Endothelial cell of umbilical vein (primary cell): Measurements from ENCODE around the gene PRMT7. TPM values are rescaled to one million over a fixed set of nuclear protein-coding genes. Genes with fewer than 3 reads are reported as not detected.

Source experiments
- BruUV-seq: library from RNA; stranded (reverse); fragments of 400-500 nt; replicated peaks from 2 replicates; lab custom pipeline; 2021; lab: Mats Ljungman, UMichigan
- CTCF ChIA-PET: fragments of 300-600, 350-600 bp; sonication (Branson Sonifier 250); formaldehyde crosslinking; loops from one replicate; lab custom pipeline; 2021; ENCODE audit warnings: antibody characterized with exemption, inconsistent platforms; lab: Charles Lee
- POLR2A ChIA-PET: fragments of 300-600, 350-600 bp; sonication (Branson Sonifier 250); formaldehyde crosslinking; loops from one replicate; lab custom pipeline; 2021; ENCODE audit warnings: antibody characterized with exemption, inconsistent platforms; lab: Charles Lee
- DNase-seq: peaks from one replicate; pipeline ENCODE4 v3.0.0-alpha.2; 2011; ENCODE audit warnings: low read depth, low spot score
- FAIRE-seq: peaks from 2 replicates; lab custom pipeline; 2011; peaks lifted over from hg19 to GRCh38; lab: Jason Lieb, UNC
- H2AFZ ChIP-seq: 2 replicates; pipeline ENCODE4 v1.6.0; 2012; ENCODE audit warnings: low read depth, low read length, control low read depth, inconsistent platforms
- H3K27ac ChIP-seq: 2 replicates; pipeline ENCODE4 v1.5.1; 2011; ENCODE audit warnings: low read depth, mild to moderate bottlenecking, control low read depth, low read length, moderate library complexity; ENCODE audit not compliant: insufficient read depth
- H3K27me3 ChIP-seq, 2 experiments: 2 replicates each; pipeline versions ENCODE4 v1.6.0 to v1.6.1; 2011; ENCODE audit warnings: low read length in 2 of 2, mixed read lengths in 1 of 2; ENCODE audit not compliant: control insufficient read depth in 2 of 2, insufficient read depth in 2 of 2
- H3K36me3 ChIP-seq, 2 experiments: 2 replicates in 1 of 2; 3 replicates in 1 of 2; pipeline ENCODE4 v1.5.1; 2011; ENCODE audit warnings: low read length in 2 of 2, mild to moderate bottlenecking in 1 of 2, moderate library complexity in 1 of 2; ENCODE audit not compliant: control insufficient read depth in 2 of 2, insufficient read depth in 2 of 2; ENCODE audit errors: extremely low read depth in 1 of 2
- H3K4me1 ChIP-seq: 3 replicates; pipeline ENCODE4 v1.5.1; 2011; ENCODE audit warnings: mild to moderate bottlenecking, low read length; ENCODE audit not compliant: control insufficient read depth, insufficient read depth; ENCODE audit errors: extremely low read depth
- H3K4me2 ChIP-seq: 2 replicates; pipeline ENCODE4 v1.6.1; 2011; ENCODE audit warnings: low read length, control low read depth, mixed read lengths; ENCODE audit not compliant: insufficient read depth
- H3K4me3 ChIP-seq, 3 experiments: fragments of 200-600 bp in 1 of 3; sonication (generic), shearing (Covaris generic) in 1 of 3; replicated peaks in 1 of 3; 2 replicates each; pipeline ENCODE4 v1.5.1; 2011 to 2016; ENCODE audit warnings: control low read depth in 3 of 3, low read length in 3 of 3, mild to moderate bottlenecking in 2 of 3, inconsistent platforms in 1 of 3, low read depth in 1 of 3, moderate library complexity in 1 of 3; ENCODE audit not compliant: insufficient read depth in 1 of 3
- H3K79me2 ChIP-seq: 2 replicates; pipeline ENCODE4 v1.6.0; 2012; ENCODE audit warnings: low read length, inconsistent platforms; ENCODE audit not compliant: control insufficient read depth, insufficient read depth
- H3K9ac ChIP-seq: replicated peaks from 2 replicates; pipeline ENCODE3; 2011; ENCODE audit warnings: low read length, control low read depth; ENCODE audit not compliant: insufficient read depth; ENCODE audit errors: extremely low read depth
- H3K9me1 ChIP-seq: replicated peaks from 3 replicates; pipeline ENCODE4 v1.6.0; 2011; ENCODE audit warnings: mild to moderate bottlenecking, low read length; ENCODE audit not compliant: control insufficient read depth, insufficient read depth; ENCODE audit errors: extremely low read depth
- H3K9me3 ChIP-seq: replicated peaks from 2 replicates; pipeline ENCODE4 v1.5.1; 2012; ENCODE audit warnings: low read length, inconsistent platforms; ENCODE audit not compliant: control insufficient read depth, insufficient read depth
- H4K20me1 ChIP-seq: replicated peaks from 2 replicates; pipeline ENCODE3; 2011; ENCODE audit warnings: mild to moderate bottlenecking, low read length; ENCODE audit not compliant: control insufficient read depth, insufficient read depth; ENCODE audit errors: extremely low read depth
- EZH2 ChIP-seq: IDR thresholded peaks from 2 replicates; pipeline ENCODE4 v1.6.1; 2012; ENCODE audit warnings: borderline replicate concordance, low read depth, mild to moderate bottlenecking, moderate library complexity, low read length, inconsistent platforms; ENCODE audit not compliant: severe bottlenecking
- FOS ChIP-seq: IDR thresholded peaks from 2 replicates; pipeline ENCODE4 v1.6.1; 2011; ENCODE audit warnings: mild to moderate bottlenecking, low read length, moderate library complexity, borderline replicate concordance; ENCODE audit not compliant: insufficient read depth
- GATA2 ChIP-seq: IDR thresholded peaks from 2 replicates; pipeline ENCODE4 v1.7.0; 2011; ENCODE audit warnings: low read depth, mild to moderate bottlenecking, moderate library complexity, mixed read lengths, low read length; ENCODE audit not compliant: insufficient read length, insufficient read depth
- JUN ChIP-seq: IDR thresholded peaks from 2 replicates; pipeline ENCODE4 v1.6.1; 2011; ENCODE audit warnings: borderline replicate concordance, low read depth; ENCODE audit not compliant: insufficient read length, insufficient read depth
- POLR2A ChIP-seq: IDR thresholded peaks from 2 replicates; pipeline ENCODE4 v1.6.1; 2012; ENCODE audit warnings: low read depth, mild to moderate bottlenecking, control low read depth, low read length
- POLR2AphosphoS5 ChIP-seq: IDR thresholded peaks from 2 replicates; pipeline ENCODE4 v1.6.1; 2012; ENCODE audit warnings: low read depth, mild to moderate bottlenecking, control low read depth, low read length, moderate library complexity; ENCODE audit not compliant: insufficient read depth
- dilution Hi-C: fragments of 300-500 bp; cut with MboI; formaldehyde crosslinking; loops from one replicate; pipeline ENCODE4 v1.15.0; 2019; ENCODE audit warnings: low sequenced_read_pairs; ENCODE audit not compliant: extremely low pct_ligation_motif_present
- intact Hi-C: fragments of 100-400 bp; cut with micrococcal nuclease; formaldehyde crosslinking; loops from one replicate; pipeline ENCODE4 v1.10.0; 2022
- polyA plus RNA-seq, 4 experiments: library from polyadenylated mRNA; depleted of rRNA in 3 of 4; stranded (reverse) in 3 of 4; unstranded in 1 of 4; fragments of >200 nt; gene quantifications; 2 replicates each; pipeline versions ENCODE4 v1.2.1 to v1.2.3, GENCODE V29; 2011 to 2012; ENCODE audit warnings: missing spikeins in 1 of 4
- total RNA-seq: library from RNA; stranded (reverse); gene quantifications from 2 replicates; pipeline ENCODE4 v1.2.3, GENCODE V29; 2021
- TF ChIP-seq, protein P1 (sequence below): IDR thresholded peaks from 2 replicates; pipeline ENCODE4 v1.6.1; 2011; ENCODE audit not compliant: insufficient read depth, insufficient read length

The PRMT7 gene
- total and polyA plus RNA-seq, 2 donors (not counting 3 experiments of a cell fraction or from before 2014, with no cell fraction given): 43.4 to 57.9 TPM

DNA sequence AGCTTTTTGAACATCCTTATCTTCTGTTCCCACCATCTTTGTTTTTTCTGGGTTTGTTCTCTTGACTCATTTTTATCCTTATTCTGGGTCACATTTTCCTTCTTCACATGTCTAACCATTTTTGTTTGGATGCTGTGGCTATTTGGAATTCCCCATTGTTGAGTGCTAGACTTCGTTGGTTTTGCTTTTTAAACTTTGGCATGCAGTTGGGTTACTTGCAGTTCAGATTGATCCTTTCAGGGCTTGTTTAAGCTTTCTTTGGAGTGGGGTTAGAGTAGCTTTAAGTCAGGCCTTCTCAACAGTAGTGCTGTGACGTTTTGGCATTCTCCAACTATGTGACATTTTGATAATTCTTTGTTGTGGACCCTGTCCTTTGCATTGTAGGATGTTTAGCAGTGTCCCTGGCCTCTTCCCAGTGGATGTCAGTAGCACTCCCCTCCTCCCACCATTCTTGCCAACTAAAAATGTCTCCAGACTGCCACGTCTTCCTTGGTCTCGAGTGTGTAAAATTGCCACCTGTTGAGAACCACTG, 21.1 kb downstream of the PRMT7 start:
- TF ChIP-seq EZH2 (no peak), FOS (no peak), GATA2 (no peak), JUN (no peak), POLR2AphosphoS5 (no peak), POLR2A (no peak)
- TF ChIP-seq, protein P1, sequence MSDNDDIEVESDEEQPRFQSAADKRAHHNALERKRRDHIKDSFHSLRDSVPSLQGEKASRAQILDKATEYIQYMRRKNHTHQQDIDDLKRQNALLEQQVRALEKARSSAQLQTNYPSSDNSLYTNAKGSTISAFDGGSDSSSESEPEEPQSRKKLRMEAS: no peak
- H4K20me1 ChIP-seq: no peaks in the 10 kb centered on the region
- dilution Hi-C loops: no loop called here
- intact Hi-C loops: no loop called here
- peaks cover 0 to 2% of the 10 kb centered on the region in 2 experiments for H3K36me3 ChIP-seq
- H3K9me1 ChIP-seq: no peaks in the 10 kb centered on the region
- H3K79me2 ChIP-seq: no peaks in the 10 kb centered on the region
- FAIRE-seq: no peak
- ChIA-PET CTCF (interaction anchor here (0.7 to 7.0 kb wide), 7 partner anchors 21 to 178 kb away, joined by 3 to 212 read pairs (median 4); partner anchors contain the start of genes PRMT7, SLC7A6 and SLC7A6OS), POLR2A (interaction anchor here (1.3 to 1.5 kb wide), 2 partner anchors 94 to 95 kb away, joined by 3 to 4 read pairs; no protein-coding TSS in a partner anchor)
- peaks cover 22% of the 10 kb centered on the region for H3K4me1 ChIP-seq
- peak overlapping the region; percentile 71 for H3K4me2 ChIP-seq
- H3K9ac ChIP-seq: peak overlapping the region; percentile 63
- BruUV-seq: no TSS peak
- H3K27ac ChIP-seq: peak overlapping the region; percentile 95
- H2AFZ ChIP-seq: no peak overlapping the region
- DNase-seq: peak; percentile 63
- H3K4me3 ChIP-seq: peak overlapping the region in 1 of 3 experiments; percentile 6
- no peaks in the 10 kb centered on the region for H3K27me3 ChIP-seq
- H3K9me3 ChIP-seq: no peaks in the 10 kb centered on the region
